Posterior vena cava (tissue), 2 donors: ENCODE results near the gene ZSCAN18. TPM values are rescaled to one million over a fixed set of nuclear protein-coding genes. Genes with fewer than 3 reads are reported as not detected.

ENCODE experiments used
- DNase-seq: peaks from one replicate; pipeline ENCODE4 v3.0.0-alpha.2; 2020; ENCODE audit warnings: low spot score
- intact Hi-C, 2 donors: fragments of 100-400 bp; cut with DNase I; formaldehyde crosslinking; loops; one replicate each; pipeline versions ENCODE4 v1.14.1 to v1.14.2; 2022 to 2023
- total RNA-seq, 2 donors: library from RNA; stranded (reverse); fragmentation: NEBNext Ultra II Directional; extraction: Animal tissue kit (Norgen Biotek cat#: 25700); gene quantifications; one replicate each; pipeline ENCODE4 v1.2.1, GENCODE V29; 2021
- donor health status: DM: yes; HTN: yes; CAD: no.
- donor health status: DM: yes; HTN: yes; CAD: no.

The ZSCAN18 gene
- total RNA-seq, 2 donors from 2014 or later, result 45.3 to 62.3 TPM

DNA sequence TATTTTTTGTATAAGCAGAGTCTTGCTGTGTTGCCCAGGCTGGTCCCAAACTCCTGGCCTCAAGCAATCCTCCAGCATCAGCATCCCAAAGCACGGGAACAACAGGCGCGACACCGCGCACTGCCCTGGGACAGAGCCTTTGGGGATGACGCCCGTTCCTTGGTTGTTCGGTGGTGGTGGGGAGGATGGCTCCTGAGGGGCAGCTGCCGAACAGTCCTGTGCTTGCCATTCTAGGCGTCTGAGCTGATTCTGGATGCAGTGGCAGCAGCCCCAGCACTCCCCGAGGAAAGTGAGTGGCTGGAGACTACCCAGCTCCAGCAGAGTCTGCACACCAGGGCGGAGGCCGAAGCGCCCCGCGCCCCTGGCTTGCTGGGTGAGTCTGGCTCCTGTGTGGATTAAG lies 45.8 kb downstream of the ZSCAN18 start:
- intact Hi-C loops, result no loop called here
- DNase-seq, result no peak

DNA sequence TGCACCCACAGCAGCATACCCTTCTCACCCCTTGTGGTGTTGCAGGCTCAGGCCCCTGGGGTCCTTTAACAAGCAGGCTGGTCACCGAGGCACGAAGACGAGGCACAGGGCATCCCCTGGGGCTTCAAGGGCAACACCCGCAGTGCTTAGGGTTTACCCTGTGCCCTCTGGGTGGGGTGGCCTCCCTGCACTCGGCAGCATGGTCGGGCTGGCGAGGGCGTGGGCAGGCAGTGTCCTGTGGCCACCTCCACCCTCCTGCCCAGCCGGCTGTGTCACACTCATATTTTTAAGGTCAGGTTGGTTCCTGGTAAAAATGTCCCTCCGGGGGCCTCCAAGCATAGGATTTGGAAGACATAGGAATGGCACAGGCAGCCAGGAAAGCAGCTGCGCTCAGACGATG lies 50.4 kb downstream of the ZSCAN18 start:
- intact Hi-C loops, result no loop called here
- peak; percentile 55 for DNase-seq

DNA sequence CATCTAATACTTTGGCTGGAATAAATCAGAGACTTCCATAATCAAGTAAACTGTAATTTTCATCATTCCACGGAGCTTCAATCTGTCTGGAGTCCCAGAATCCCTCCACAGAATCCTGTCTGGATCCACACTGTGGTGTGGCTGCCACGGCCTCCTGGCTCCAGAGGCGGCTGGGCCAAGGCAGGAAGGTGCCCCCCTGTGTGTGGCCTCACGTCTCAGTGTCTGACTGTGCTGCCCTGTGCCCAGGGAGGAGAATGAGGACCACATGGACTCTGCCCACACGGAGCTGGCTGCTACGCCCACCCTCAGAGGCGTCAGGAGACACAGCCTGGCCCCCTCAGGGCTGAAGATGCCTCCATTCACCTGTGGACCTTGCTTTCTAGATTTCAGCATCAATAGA lies 51.2 kb downstream of the ZSCAN18 start:
- DNase-seq, result peak; percentile 47
- intact Hi-C loops, result no loop called here

DNA sequence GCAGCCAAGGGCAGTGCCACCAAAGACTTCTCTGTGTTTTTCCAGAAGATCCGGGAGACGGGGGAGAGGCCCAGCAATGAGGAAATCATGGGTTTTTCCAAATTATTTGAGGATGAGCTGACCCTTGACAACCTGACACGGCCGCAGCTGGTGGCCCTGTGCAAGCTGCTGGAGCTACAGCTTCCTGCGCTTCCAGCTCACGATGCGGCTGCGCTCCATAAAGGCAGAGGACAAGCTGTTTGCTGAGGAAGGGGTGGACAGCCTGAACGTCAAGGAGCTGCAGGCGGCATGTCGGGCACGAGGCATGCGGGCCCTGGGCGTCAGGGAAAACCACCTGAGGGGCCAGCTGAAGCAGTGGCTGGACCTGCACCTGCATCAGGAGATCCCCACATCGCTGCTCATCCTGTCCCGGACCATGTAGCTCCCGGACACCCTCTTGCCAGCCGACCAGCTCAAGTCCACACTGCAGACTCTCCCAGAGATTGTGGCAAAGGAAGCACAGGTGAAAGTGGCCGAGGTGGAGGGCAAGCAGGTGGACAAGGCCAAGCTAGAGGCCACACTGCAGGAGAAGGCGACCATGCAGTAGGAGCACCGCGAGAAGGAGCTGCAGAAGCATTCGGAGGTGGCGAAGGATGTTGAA lies 52.5 kb downstream of the ZSCAN18 start:
- intact Hi-C loops, result no loop called here

DNA sequence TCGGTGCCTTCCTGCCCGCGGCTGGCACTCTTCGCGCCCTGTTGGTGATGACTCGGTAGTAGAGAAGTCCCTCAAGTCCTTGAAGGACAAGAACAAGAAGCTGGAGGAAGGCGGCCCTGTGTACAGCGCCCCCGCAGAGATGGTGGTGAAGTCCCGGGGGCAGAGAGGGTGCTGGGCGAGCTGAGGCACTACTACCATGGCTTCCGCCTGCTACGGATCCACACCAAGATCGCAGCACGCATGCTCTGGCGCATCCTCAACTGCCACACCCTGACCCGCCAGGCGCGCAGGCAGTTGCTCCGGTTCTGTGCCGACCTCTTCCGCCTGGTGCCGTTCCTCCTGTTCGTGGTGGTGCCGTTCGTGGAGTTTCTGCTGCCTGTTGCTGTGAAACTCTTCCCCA lies 53.1 kb downstream of the ZSCAN18 start:
- no peak for DNase-seq
- intact Hi-C loops, result no loop called here

More for the DNA sequence above, 52.5 kb downstream of the ZSCAN18 start:
- peak; percentile 45 for DNase-seq

DNA sequence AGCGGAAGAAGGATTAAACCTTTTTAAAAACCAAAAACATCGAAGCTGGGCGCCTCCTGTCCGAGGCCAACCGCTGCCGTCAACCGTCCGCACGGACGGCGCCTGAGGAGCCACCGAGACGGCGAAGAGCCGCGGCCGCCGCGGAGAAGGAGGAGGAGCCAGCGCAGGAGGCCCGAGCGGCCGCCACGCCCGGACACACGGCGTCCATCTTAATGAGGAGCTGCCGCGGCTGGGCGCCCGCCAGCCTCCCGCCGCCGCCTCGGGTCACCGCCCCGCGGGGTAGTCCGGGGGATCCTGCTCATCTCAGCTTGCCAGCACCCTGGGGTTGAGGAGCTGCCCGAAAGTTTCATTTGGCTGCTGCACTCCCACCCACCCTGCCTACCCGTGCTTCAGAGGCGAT lies 53.6 kb downstream of the ZSCAN18 start:
- DNase-seq, result no peak
- intact Hi-C loops, result no loop called here

DNA sequence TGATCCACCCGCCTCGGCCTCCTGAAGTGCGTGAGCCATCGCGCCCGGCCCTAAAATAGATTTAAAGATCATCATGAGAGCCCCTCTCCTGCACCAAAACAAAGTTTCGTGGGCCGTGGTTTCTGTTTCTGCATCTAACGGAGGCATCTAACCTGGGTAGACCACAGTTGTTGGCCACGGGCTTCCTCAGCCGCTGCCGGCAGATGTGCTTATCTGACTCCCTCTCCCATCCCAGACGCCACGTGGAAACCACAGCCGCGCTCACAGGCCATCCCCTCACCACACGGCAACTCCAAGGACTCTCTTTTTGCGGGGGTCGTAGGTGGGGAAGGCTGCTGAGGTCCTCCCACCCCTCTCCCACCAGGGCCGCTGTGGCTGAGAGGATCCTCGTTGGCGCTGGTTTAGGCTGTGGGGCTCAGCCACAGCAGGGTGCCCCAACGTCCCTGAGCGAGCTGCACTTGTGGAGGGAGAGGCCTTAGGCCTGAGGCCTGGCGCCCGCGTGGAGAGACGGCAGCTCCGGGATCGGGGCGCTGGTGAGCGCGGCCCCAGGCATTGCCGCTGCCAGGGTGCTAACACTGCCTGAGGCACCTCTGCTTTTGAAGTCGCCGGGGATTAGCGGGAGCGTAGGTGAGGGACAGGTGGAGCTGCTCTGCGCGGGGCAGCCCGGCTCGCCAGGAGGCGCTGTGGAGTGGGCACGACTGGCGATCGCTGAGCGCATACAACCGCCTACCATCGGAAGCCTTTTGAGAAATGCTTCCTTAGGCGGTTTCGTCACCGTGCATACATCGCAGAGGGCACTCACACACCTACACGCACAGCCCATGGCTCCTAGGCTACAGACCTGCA lies 55.3 kb downstream of the ZSCAN18 start:
- intact Hi-C loops, result no loop called here
- peak; percentile 66 for DNase-seq

DNA sequence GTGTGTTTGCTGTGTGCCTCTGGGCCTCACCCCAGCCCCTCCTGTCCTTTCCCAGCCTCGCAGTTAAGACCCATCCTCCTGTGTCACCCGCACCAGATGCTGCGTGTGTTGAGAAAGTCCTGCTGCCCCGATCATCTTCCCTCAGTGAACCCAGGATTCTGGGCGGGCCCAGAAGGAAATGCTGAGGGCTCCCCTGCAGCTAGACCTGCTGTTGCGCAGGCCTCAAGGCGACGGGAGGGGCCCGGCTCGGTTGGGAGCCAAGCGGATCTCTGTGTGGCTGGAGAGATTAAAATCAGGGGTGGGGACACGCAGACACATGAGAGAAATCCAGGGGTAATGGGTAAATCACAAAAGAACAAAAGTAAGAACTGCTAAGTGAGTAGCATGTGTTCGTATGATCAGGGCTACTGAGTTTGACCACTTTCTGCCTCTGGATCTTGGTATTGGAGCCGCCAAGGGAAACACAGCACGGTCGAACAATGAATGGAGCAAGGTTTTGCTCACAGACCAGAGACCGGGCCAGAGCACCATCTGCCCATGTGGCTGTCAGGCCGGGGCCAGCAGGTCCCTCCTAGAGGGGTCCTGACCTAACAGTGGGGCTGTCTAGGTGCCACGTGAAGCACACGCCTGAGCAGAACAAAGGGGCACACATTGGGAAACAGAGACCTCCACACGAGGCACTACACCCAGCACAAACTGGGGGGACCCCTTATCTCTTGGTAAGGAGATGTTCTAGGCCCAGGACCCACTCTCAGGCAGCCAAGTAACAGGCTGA lies 57.1 kb downstream of the ZSCAN18 start:
- intact Hi-C loops, result no loop called here
- DNase-seq, result no peak

DNA sequence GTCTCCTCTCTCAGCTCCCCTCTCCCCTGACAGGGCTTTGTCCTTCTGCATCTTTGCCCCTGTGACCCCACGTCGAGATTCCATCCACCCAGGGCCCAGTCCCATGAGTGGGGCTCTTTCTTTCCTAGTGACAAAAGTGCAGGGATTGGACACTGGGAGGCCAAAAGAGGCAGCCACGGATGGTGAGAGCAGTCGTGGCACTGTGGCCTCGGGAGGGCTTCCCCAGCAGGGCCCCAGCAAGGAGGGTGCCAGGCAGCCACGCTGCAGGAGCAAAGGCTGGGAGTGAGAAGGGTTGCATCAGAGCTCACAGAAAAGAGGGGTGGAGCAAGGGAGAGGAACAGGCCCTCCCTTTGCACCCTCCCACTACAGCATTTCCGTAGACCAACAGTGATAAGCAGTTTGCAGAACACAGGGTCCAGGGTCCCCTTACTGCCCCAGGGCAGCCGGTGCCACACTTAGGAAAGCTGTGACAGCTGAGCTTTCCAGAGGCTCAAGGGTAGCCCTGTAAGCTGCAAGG lies 59.3 kb downstream of the ZSCAN18 start:
- intact Hi-C loops, result loop anchor here in 1 of 2 donors (10.0 kb wide), 1 partner anchor 86 kb away; no protein-coding TSS in a partner anchor

DNA sequence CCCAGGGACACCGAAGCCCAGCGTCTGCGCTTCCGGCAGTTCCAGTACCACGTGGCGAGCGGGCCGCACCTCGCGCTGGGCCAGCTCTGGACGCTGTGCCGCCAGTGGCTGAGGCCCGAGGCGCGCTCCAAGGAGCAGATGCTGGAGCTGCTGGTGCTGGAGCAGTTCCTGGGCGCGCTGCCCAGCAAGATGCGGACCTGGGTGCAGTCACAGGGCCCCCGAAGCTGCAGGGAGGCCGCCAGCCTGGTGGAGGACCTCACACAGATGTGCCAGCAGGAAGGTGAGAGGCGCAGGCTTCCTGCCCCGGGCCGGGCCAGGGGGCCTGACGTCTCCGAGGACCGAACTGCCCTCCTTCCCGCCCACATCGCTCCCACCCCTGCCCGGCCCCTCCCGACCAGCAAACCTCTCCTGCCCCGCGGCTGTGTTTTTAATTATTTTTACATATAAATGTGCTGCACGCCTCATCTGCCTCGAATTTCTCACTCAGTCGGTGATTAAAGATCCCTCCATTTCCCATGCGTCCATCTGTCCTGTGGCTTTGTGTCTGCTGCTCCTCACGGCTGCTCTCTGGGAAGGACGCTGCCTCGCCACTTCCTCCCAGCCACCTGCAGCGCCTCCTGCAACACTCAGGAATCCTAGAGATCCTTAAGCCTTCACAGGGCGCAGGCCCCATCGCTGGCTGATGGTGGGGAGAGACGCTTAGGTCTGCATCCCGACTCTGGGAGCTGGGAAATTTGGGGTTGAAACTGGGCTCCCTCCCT lies 59.9 kb downstream of the ZSCAN18 start:
- DNase-seq, result no peak
- intact Hi-C loops, result loop anchor here in 1 of 2 donors (10.0 kb wide), 1 partner anchor 87 kb away; no protein-coding TSS in a partner anchor

More for the DNA sequence above, 59.3 kb downstream of the ZSCAN18 start:
- no peak for DNase-seq

DNA sequence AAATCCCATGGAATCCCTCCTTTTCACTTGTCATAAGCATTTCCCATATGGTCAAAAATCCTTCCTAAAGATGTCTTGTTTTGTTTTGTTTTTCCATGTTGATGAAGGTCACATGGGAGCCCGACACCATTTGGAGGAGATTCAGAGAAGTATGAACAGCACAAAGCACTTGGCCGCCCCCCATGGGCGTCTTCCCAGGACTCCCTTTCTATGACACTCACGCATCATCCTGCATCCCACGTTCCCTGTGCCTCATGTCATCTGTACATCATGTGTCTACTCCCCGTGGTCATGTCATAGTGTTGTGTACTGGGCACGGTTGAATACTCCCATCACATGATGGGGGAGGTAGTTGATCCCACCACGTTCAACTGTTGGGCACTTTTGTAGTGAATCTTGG lies 62.2 kb downstream of the ZSCAN18 start:
- no peak for DNase-seq
- intact Hi-C loops, result loop anchor here in 1 of 2 donors (10.0 kb wide), 1 partner anchor 89 kb away; no protein-coding TSS in a partner anchor

DNA sequence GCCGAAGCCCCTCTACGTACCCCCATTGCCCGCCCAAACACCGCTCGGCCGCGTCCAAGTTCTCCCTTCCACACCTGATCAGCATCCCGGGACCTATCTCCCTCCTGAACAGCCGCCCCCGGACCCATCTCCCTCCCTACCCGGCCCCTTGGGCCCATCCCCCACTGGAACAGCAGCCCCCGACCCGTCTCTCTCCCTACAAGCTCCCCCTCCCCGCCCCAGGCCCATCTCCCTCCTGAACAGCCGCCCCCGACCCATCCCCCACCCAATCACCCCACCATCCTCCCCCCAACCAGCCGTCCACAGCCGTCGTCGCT lies 63.6 kb downstream of the ZSCAN18 start:
- intact Hi-C loops, result loop anchor here in 1 of 2 donors (10.0 kb wide), 1 partner anchor 90 kb away; no protein-coding TSS in a partner anchor
- DNase-seq, result no peak

Other genes starting within 250 kb of the ZSCAN18 start
- gene ZNF587, start 248.4 kb downstream of the ZSCAN18 start, total RNA-seq, result 10 to 100 TPM; 18.3 to 22.2 TPM
- 10 to 100 TPM; 10.7 to 13.3 TPM for gene ZNF814, start 209.2 kb downstream of the ZSCAN18 start, total RNA-seq
- 10 to 100 TPM; 12.6 to 13.5 TPM for gene ZNF417, start 181.6 kb downstream of the ZSCAN18 start, total RNA-seq
- 1 to 10 TPM; 5.6 to 6.5 TPM for gene ZNF418, start 162.8 kb downstream of the ZSCAN18 start, total RNA-seq
- 1 to 10 TPM; 6.6 to 6.8 TPM for gene ZNF256, start 150.5 kb downstream of the ZSCAN18 start, total RNA-seq
- 1 to 10 TPM in 1 of 2 donors, under 1 TPM in 1; 0.74 to 1.0 TPM for gene C19orf18, start 123.7 kb downstream of the ZSCAN18 start, total RNA-seq
- 10 to 100 TPM in 1 of 2 donors, 1 to 10 TPM in 1; 9.0 to 10.1 TPM for gene ZNF606, start 95.4 kb downstream of the ZSCAN18 start, total RNA-seq
- not detected for gene ZSCAN1, start 64.2 kb downstream of the ZSCAN18 start, total RNA-seq
- 1 to 10 TPM; 4.1 to 5.5 TPM for gene ZNF135, start 38.9 kb downstream of the ZSCAN18 start, total RNA-seq
- gene ZNF329, start 52.6 kb upstream of the ZSCAN18 start, total RNA-seq, result 1 to 10 TPM; 6.1 to 8.9 TPM
- gene ZNF274, start 84.8 kb upstream of the ZSCAN18 start, total RNA-seq, result 10 to 100 TPM; 15.2 to 15.9 TPM
- 10 to 100 TPM; 12.2 to 15.8 TPM for gene ZNF544, start 130.7 kb upstream of the ZSCAN18 start, total RNA-seq
- gene ZNF8, start 180.7 kb upstream of the ZSCAN18 start, total RNA-seq, result 1 to 10 TPM; 5.1 to 5.5 TPM
- gene ERVK3-1, start 207.1 kb upstream of the ZSCAN18 start, total RNA-seq, result 10 to 100 TPM; 17.7 to 25.0 TPM
- 1 to 10 TPM; 2.5 to 2.6 TPM for gene ZSCAN22, start 228.8 kb upstream of the ZSCAN18 start, total RNA-seq